Measurements from ENCODE around the gene MLLT3.

DNA sequence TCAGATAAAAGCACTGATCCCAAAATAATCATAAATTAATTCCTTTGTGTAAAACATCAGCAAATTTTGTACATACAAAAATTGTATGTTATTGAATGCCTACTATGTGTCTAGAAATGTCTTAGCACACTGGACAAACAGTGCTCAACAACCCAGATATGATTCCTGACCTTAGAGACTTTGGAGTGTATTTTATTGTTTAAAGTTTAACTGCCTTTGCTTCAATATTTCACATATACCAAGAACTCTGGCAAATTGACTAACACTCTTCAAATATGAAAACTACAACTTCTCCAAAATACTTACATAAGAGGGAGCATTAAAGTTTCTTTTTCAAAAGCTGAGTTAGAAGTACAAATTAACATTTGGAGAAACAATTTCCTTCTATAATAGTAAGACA is 231.9 kb downstream of the MLLT3 start:
- TF ChIP-seq POLR2A (IDR thresholded peaks at IDR 0.05; ENCODE audit: low read depth, low read length) (no peak), TAF1 (IDR thresholded peaks at IDR 0.05; ENCODE audit: low read depth, low read length) (no peak), POLR2AphosphoS5 (IDR thresholded peaks at IDR 0.05; ENCODE audit: low read depth, low read length) (no peak), POU2F2 (IDR thresholded peaks at IDR 0.05; ENCODE audit: low read depth, low read length) (no peak), SPI1 (IDR thresholded peaks at IDR 0.05; ENCODE audit: low read depth, low read length) (no peak)
